HL-60 (cell line): ENCODE data around the gene CRIP3.

Experiments used
- DNase-seq, 2 experiments: peaks; one replicate each; pipeline ENCODE4 v3.0.0-alpha.2; 2010 to 2020; ENCODE audit warnings: low read depth in 1 of 2, low spot score in 1 of 2
- H3K27ac ChIP-seq: fragments of 250-450 bp; sonication (Bioruptor Pico); replicated peaks from 2 replicates; pipeline ENCODE4 v1.5.1; 2020; ENCODE audit warnings: mild to moderate bottlenecking, moderate library complexity
- H3K27me3 ChIP-seq: fragments of 250-450 bp; sonication (Bioruptor Pico); 2 replicates; pipeline ENCODE4 v1.5.1; 2021; ENCODE audit warnings: mild to moderate bottlenecking, moderate library complexity; ENCODE audit not compliant: insufficient read depth, poor library complexity, severe bottlenecking
- H3K4me3 ChIP-seq: replicated peaks from 2 replicates; pipeline ENCODE4 v1.5.1; 2011; ENCODE audit warnings: mild to moderate bottlenecking, control low read depth, low read length; ENCODE audit not compliant: insufficient read depth
- CTCF ChIP-seq: IDR thresholded peaks from one replicate; pipeline ENCODE4 v1.5.1; 2011; ENCODE audit warnings: low read length, control low read depth, inconsistent platforms; ENCODE audit not compliant: insufficient read depth
- GABPA ChIP-seq: IDR thresholded peaks from 2 replicates; pipeline ENCODE4 v1.6.1; 2012; ENCODE audit warnings: low read depth
- POLR2AphosphoS5 ChIP-seq: IDR thresholded peaks from 2 replicates; pipeline ENCODE4 v1.6.1; 2012; ENCODE audit warnings: low read depth
- REST ChIP-seq: IDR thresholded peaks from 2 replicates; pipeline ENCODE4 v1.6.1; 2012; ENCODE audit warnings: low read depth; ENCODE audit not compliant: insufficient replicate concordance
- SPI1 ChIP-seq: IDR thresholded peaks from 2 replicates; pipeline ENCODE4 v1.6.1; 2012; ENCODE audit warnings: low read depth, mild to moderate bottlenecking, borderline replicate concordance

The CRIP3 gene

GRCh38 chr6:43331891-43332290, 23.3 kb upstream of the CRIP3 start:
- peak in 1 of 2 experiments; percentile 26 for DNase-seq
- Histone ChIP-seq H3K4me3 (no peak overlapping the region), H3K27ac (no peak overlapping the region), H3K27me3 (no peaks in the 10 kb centered on the region)
- TF ChIP-seq SPI1 (peak; percentile 90), REST (no peak)

- Histone ChIP-seq H3K4me3 (no peak overlapping the region), H3K27ac (no peak overlapping the region), H3K27me3 (no peaks in the 10 kb centered on the region)
- TF ChIP-seq GABPA (no peak), CTCF (no peak), SPI1 (no peak), REST (no peak), POLR2AphosphoS5 (no peak)
- DNase-seq, result no peak
These were observed 22.8 kb upstream of the CRIP3 start for GRCh38 chr6:43331470-43331869.

GRCh38 chr6:43328528-43328927, 19.9 kb upstream of the CRIP3 start:
- DNase-seq, result no peak
- no peaks in the 10 kb centered on the region for H3K27me3 ChIP-seq

GRCh38 chr6:43325876-43326275, 17.2 kb upstream of the CRIP3 start:
- Histone ChIP-seq H3K4me3 (no peak overlapping the region), H3K27me3 (no peaks in the 10 kb centered on the region), H3K27ac (no peak overlapping the region)
- no peak for DNase-seq
- no peak for TF ChIP-seq GABPA
- no peak for TF ChIP-seq POLR2AphosphoS5
- peak; percentile 85 for TF ChIP-seq SPI1

More at GRCh38 chr6:43328528-43328927, 19.9 kb upstream of the CRIP3 start:
- no peak overlapping the region for H3K27ac ChIP-seq
- no peak overlapping the region for H3K4me3 ChIP-seq
- no peak for TF ChIP-seq SPI1
- TF ChIP-seq GABPA, result no peak
- TF ChIP-seq POLR2AphosphoS5, result no peak

GRCh38 chr6:43318011-43318410, 9.4 kb upstream of the CRIP3 start:
- TF ChIP-seq POLR2AphosphoS5 (no peak), REST (no peak), CTCF (no peak), GABPA (no peak), SPI1 (no peak)
- Histone ChIP-seq H3K27me3 (no peaks in the 10 kb centered on the region), H3K4me3 (no peak overlapping the region), H3K27ac (no peak overlapping the region)
- no peak for DNase-seq
